H1 (cell line): ENCODE data around the gene REELD1. TPM values are rescaled to one million over a fixed set of nuclear protein-coding genes. Genes with fewer than 3 reads are reported as not detected.

Experiments used
- CTCF ChIA-PET: fragments of 300-600 bp; sonication (Branson Sonifier 250); formaldehyde crosslinking; loops from one replicate; lab custom pipeline; 2021; ENCODE audit not compliant: partially characterized antibody; lab: Charles Lee
- POLR2A ChIA-PET: fragments of 300-600 bp; sonication (Branson Sonifier 250); formaldehyde crosslinking; loops from one replicate; lab custom pipeline; 2021; ENCODE audit warnings: inconsistent platforms; ENCODE audit not compliant: partially characterized antibody; lab: Charles Lee
- DNase-seq, 2 experiments: peaks; one replicate each; pipeline versions ENCODE4 v3.0.0 to v3.0.0-alpha.2; 2010 to 2022; ENCODE audit warnings: low spot score in 2 of 2, low read depth in 1 of 2, mixed read lengths in 1 of 2
- FAIRE-seq: peaks from 2 replicates; lab custom pipeline; 2011; peaks lifted over from hg19 to GRCh38; lab: Jason Lieb, UNC
- H2AFZ ChIP-seq: 2 replicates; pipeline ENCODE4 v1.8.1; 2012; ENCODE audit warnings: low read length, inconsistent platforms
- H2AK5ac ChIP-seq: 2 replicates; pipeline ENCODE4 v1.6.1; 2013; ENCODE audit warnings: low read depth, low read length
- H2BK120ac ChIP-seq: replicated peaks from 2 replicates; pipeline ENCODE3; 2013; ENCODE audit warnings: low read depth, low read length, inconsistent platforms
- H2BK12ac ChIP-seq: 2 replicates; pipeline ENCODE4 v1.6.1; 2013; ENCODE audit warnings: low read depth, low read length
- H2BK15ac ChIP-seq: 2 replicates; pipeline ENCODE4 v1.6.1; 2013; ENCODE audit warnings: low read length
- H2BK20ac ChIP-seq: 2 replicates; pipeline ENCODE4 v1.6.1; 2013; ENCODE audit warnings: low read length
- H2BK5ac ChIP-seq: 2 replicates; pipeline ENCODE4 v1.6.1; 2013; ENCODE audit warnings: low read depth, low read length
- H3K14ac ChIP-seq: 2 replicates; pipeline ENCODE4 v1.6.1; 2013; ENCODE audit warnings: inconsistent platforms; ENCODE audit not compliant: insufficient read length
- H3K18ac ChIP-seq: 2 replicates; pipeline ENCODE4 v1.6.1; 2013; ENCODE audit warnings: low read length; ENCODE audit errors: extremely low read depth
- H3K23ac ChIP-seq: 2 replicates; pipeline ENCODE4 v1.6.1; 2013; ENCODE audit warnings: inconsistent platforms; ENCODE audit not compliant: insufficient read length
- H3K23me2 ChIP-seq: 2 replicates; pipeline ENCODE4 v1.6.1; 2013; ENCODE audit warnings: low read depth, low read length
- H3K27ac ChIP-seq: 2 replicates; pipeline ENCODE4 v1.6.1; 2011; ENCODE audit warnings: low read depth, low read length, inconsistent platforms
- H3K27me3 ChIP-seq, 4 experiments: replicated peaks in 1 of 4; 1 replicate in 1 of 4; 2 replicates in 3 of 4; pipeline versions ENCODE4 v1.6.1 to v1.8.1; 2011 to 2013; ENCODE audit warnings: low read length in 3 of 4, mild to moderate bottlenecking in 3 of 4, inconsistent platforms in 2 of 4, mixed read lengths in 2 of 4, moderate library complexity in 1 of 4; ENCODE audit not compliant: control insufficient read depth in 3 of 4, insufficient read depth in 3 of 4; ENCODE audit errors: extremely low read depth in 1 of 4
- H3K36me3 ChIP-seq, 4 experiments: 2 replicates each; pipeline versions ENCODE4 v1.6.1 to v1.8.1; 2011 to 2013; ENCODE audit warnings: mild to moderate bottlenecking in 4 of 4, low read length in 3 of 4, moderate library complexity in 2 of 4, control low read depth in 1 of 4, inconsistent platforms in 1 of 4; ENCODE audit not compliant: insufficient read depth in 4 of 4, control insufficient read depth in 2 of 4
- H3K4ac ChIP-seq: replicated peaks from 2 replicates; pipeline ENCODE3; 2013; ENCODE audit warnings: low read length, low read depth, mixed read lengths, inconsistent platforms; ENCODE audit not compliant: insufficient read length
- H3K4me1 ChIP-seq, 4 experiments: replicated peaks in 1 of 4; 1 replicate in 1 of 4; 2 replicates in 3 of 4; pipeline versions ENCODE4 v1.6.1 to v1.8.1; 2011 to 2013; ENCODE audit warnings: low read length in 3 of 4, inconsistent platforms in 2 of 4, mixed read lengths in 1 of 4; ENCODE audit not compliant: insufficient read depth in 4 of 4, control insufficient read depth in 3 of 4
- H3K4me2 ChIP-seq, 2 experiments: 2 replicates each; pipeline versions ENCODE4 v1.6.1 to v1.8.1; 2011 to 2013; ENCODE audit warnings: low read depth in 2 of 2, low read length in 2 of 2, control low read depth in 1 of 2, inconsistent platforms in 1 of 2, mild to moderate bottlenecking in 1 of 2; ENCODE audit not compliant: insufficient read depth in 1 of 2
- H3K4me3 ChIP-seq, 4 experiments: fragments of 200-600, 300-600 bp in 1 of 4; sonication (generic), shearing (Covaris generic), sonication (Bioruptor Twin) in 1 of 4; 2 replicates each; pipeline versions ENCODE4 v1.5.1 to v1.8.1; 2011 to 2016; ENCODE audit warnings: low read length in 4 of 4, low read depth in 3 of 4, control low read depth in 2 of 4, inconsistent platforms in 2 of 4, mild to moderate bottlenecking in 2 of 4, mixed read lengths in 1 of 4, moderate library complexity in 1 of 4; ENCODE audit not compliant: insufficient read depth in 2 of 4; ENCODE audit errors: extremely low read depth in 1 of 4
- H3K56ac ChIP-seq: replicated peaks from 2 replicates; pipeline ENCODE3; 2013; ENCODE audit warnings: low read depth, mild to moderate bottlenecking, mixed read lengths, low read length, inconsistent platforms; ENCODE audit not compliant: insufficient read length
- H3K79me1 ChIP-seq: 2 replicates; pipeline ENCODE4 v1.6.1; 2013; ENCODE audit warnings: low read depth, low read length, control low read depth
- H3K79me2 ChIP-seq, 2 experiments: 2 replicates each; pipeline versions ENCODE4 v1.6.1 to v1.8.1; 2012 to 2013; ENCODE audit warnings: low read length in 2 of 2, mild to moderate bottlenecking in 2 of 2, inconsistent platforms in 1 of 2; ENCODE audit not compliant: insufficient read depth in 2 of 2, control insufficient read depth in 1 of 2
- H3K9ac ChIP-seq, 4 experiments: replicated peaks in 1 of 4; 1 replicate in 1 of 4; 2 replicates in 3 of 4; pipeline versions ENCODE4 v1.6.1 to v1.8.1; 2011 to 2013; ENCODE audit warnings: low read depth in 3 of 4, low read length in 3 of 4, control low read depth in 2 of 4, mild to moderate bottlenecking in 2 of 4, moderate library complexity in 2 of 4, inconsistent platforms in 1 of 4; ENCODE audit errors: extremely low read depth in 1 of 4
- H3K9me3 ChIP-seq, 2 experiments: 2 replicates each; pipeline versions ENCODE4 v1.6.1 to v1.8.1; 2012 to 2013; ENCODE audit warnings: mild to moderate bottlenecking in 2 of 2, moderate library complexity in 2 of 2, control low read depth in 1 of 2, inconsistent platforms in 1 of 2, low read depth in 1 of 2, low read length in 1 of 2, mixed read lengths in 1 of 2; ENCODE audit not compliant: insufficient read depth in 2 of 2
- H4K20me1 ChIP-seq, 2 experiments: replicated peaks in 1 of 2; 2 replicates each; pipeline versions ENCODE3 to v1.8.1; 2011 to 2013; ENCODE audit warnings: inconsistent platforms in 2 of 2, low read length in 2 of 2, mild to moderate bottlenecking in 1 of 2; ENCODE audit not compliant: insufficient read depth in 2 of 2, control insufficient read depth in 1 of 2
- H4K5ac ChIP-seq: 2 replicates; pipeline ENCODE4 v1.6.1; 2013; ENCODE audit warnings: low read length, low read depth, mixed read lengths, inconsistent platforms; ENCODE audit not compliant: insufficient read length
- H4K8ac ChIP-seq: 2 replicates; pipeline ENCODE4 v1.8.0; 2013; ENCODE audit warnings: mild to moderate bottlenecking, moderate library complexity, low read length, inconsistent platforms; ENCODE audit not compliant: insufficient read depth; ENCODE audit errors: extremely low read depth
- H4K91ac ChIP-seq: replicated peaks from 2 replicates; pipeline ENCODE3; 2013; ENCODE audit warnings: low read length, mixed read lengths, inconsistent platforms; ENCODE audit not compliant: insufficient read length
- ATF3 ChIP-seq: IDR thresholded peaks from 2 replicates; pipeline ENCODE4 v1.6.1; 2011; ENCODE audit warnings: low read depth, mild to moderate bottlenecking, low read length; ENCODE audit not compliant: insufficient read depth
- BCL11A ChIP-seq, 2 experiments: IDR thresholded peaks; one replicate each; pipeline ENCODE4 v1.6.1; 2011; ENCODE audit warnings: low read depth in 2 of 2, low read length in 2 of 2, mild to moderate bottlenecking in 2 of 2
- CTCF ChIP-seq, 3 experiments: IDR thresholded peaks; 1 replicate in 2 of 3; 2 replicates in 1 of 3; pipeline versions ENCODE4 v1.5.1 to v1.6.1; 2011; ENCODE audit warnings: low read length in 3 of 3, mild to moderate bottlenecking in 3 of 3, inconsistent platforms in 2 of 3, low read depth in 1 of 3, moderate library complexity in 1 of 3; ENCODE audit not compliant: insufficient read depth in 1 of 3; ENCODE audit errors: control extremely low read depth in 1 of 3
- FOSL1 ChIP-seq: IDR thresholded peaks from 2 replicates; pipeline ENCODE4 v1.6.1; 2011; ENCODE audit warnings: mild to moderate bottlenecking, low read depth, low read length, moderate library complexity; ENCODE audit not compliant: insufficient read depth
- RAD21 ChIP-seq, 2 experiments: IDR thresholded peaks in 1 of 2; conservative IDR thresholded peaks in 1 of 2; 2 replicates each; pipeline ENCODE4 v1.6.1; 2011; ENCODE audit warnings: low read depth in 2 of 2, low read length in 2 of 2, improper control_type of control experiment in 1 of 2, inconsistent platforms in 1 of 2, mild to moderate bottlenecking in 1 of 2, moderate library complexity in 1 of 2
- TCF12 ChIP-seq: IDR thresholded peaks from 2 replicates; pipeline ENCODE4 v1.6.1; 2011; ENCODE audit warnings: low read depth, mild to moderate bottlenecking, low read length
- TEAD4 ChIP-seq: IDR thresholded peaks from 2 replicates; pipeline ENCODE4 v1.6.1; 2012; ENCODE audit warnings: low read depth, low read length, inconsistent platforms, mixed read lengths
- YY1 ChIP-seq: IDR thresholded peaks from 2 replicates; pipeline ENCODE4 v1.6.1; 2011; ENCODE audit warnings: low read depth, mild to moderate bottlenecking, low read length
- WGBS, 2 experiments: shearing (Covaris generic) in 1 of 2; methylation state at CpG; one replicate each; pipeline versions ENCODE4 v1.1.6 to v1.1.7; 2013 to 2015; ENCODE audit warnings: low lambda C conversion rate in 2 of 2, mixed read lengths in 2 of 2, inconsistent platforms in 1 of 2, low coverage in 1 of 2, missing lambda C conversion rate in 1 of 2; ENCODE audit not compliant: insufficient replicate concordance in 2 of 2, insufficient coverage in 1 of 2, insufficient read length in 1 of 2; ENCODE audit errors: extremely low coverage in 1 of 2, missing lambda C conversion rate in 1 of 2; 5-methylcytosine and 5-hydroxymethylcytosine counted together
- polyA plus RNA-seq, 7 experiments: library from polyadenylated mRNA; depleted of rRNA in 3 of 7; stranded (reverse) in 5 of 7; unstranded in 2 of 7; fragments of >200 nt in 5 of 7; fragments of 200-250 nt in 2 of 7; gene quantifications; 1 replicate in 5 of 7; 2 replicates in 1 of 7; 4 replicates in 1 of 7; pipeline versions ENCODE4 v1.2.1 to v1.2.3, GENCODE V29; 2011 to 2013; ENCODE audit warnings: missing spikeins in 2 of 7, mixed read lengths in 2 of 7
- total RNA-seq: library from RNA; stranded (reverse); fragmentation: NEBNext Ultra II Directional; extraction: Animal tissue kit (Norgen Biotek cat#: 25700); gene quantifications from 2 replicates; pipeline ENCODE4 v1.2.1, GENCODE V29; 2021

Gene REELD1
- total and polyA plus RNA-seq, 2 of the 8 experiments (the other 6 are each of a cell fraction or from before 2014, with no cell fraction given), result 0.03 TPM; not detected in 1

- Histone ChIP-seq H3K4me2 (peak overlapping the region in 1 of 2 experiments; percentile 23; a peak in 3 of 4 replicates), H3K9ac (no peak overlapping the region), H4K5ac (no peak overlapping the region), H4K20me1 (no peaks in the 10 kb centered on the region), H3K23ac (no peak overlapping the region), H3K23me2 (no peaks in the 10 kb centered on the region), H3K79me1 (no peaks in the 10 kb centered on the region), H2BK12ac (no peak overlapping the region), H2BK15ac (peak overlapping the region; percentile 47; the same call in 1 of the 2 replicates), H3K14ac (no peak overlapping the region), H3K79me2 (no peaks in the 10 kb centered on the region), H3K4me1 (peaks cover 0 to 3% (median 0%) of the 10 kb centered on the region in 4 experiments; a peak in 1 of 7 replicates), H4K91ac (peak overlapping the region; percentile 17), H3K36me3 (no peaks in the 10 kb centered on the region), H3K9me3 (no peaks in the 10 kb centered on the region), H3K4ac (no peak overlapping the region), H2BK20ac (no peak overlapping the region), H2AFZ (peak overlapping the region; percentile 70; the same call in 1 of the 2 replicates), H2BK5ac (no peak overlapping the region), H3K27ac (no peak overlapping the region), H3K27me3 (no peaks in the 10 kb centered on the region), H4K8ac (peak overlapping the region; percentile 85; the same call in 1 of the 2 replicates), H3K4me3 (no peak overlapping the region; a peak in 1 of 8 replicates), H2AK5ac (no peak overlapping the region), H2BK120ac (no peak overlapping the region), H3K18ac (no peak overlapping the region), H3K56ac (no peak overlapping the region)
- WGBS, 2 experiments, result 60% methylated on average over 24 of the region's 24 CpGs; no CpG with 5 or more reads in 1 of the 2 experiments
- CTCF ChIA-PET, result interaction anchor here (0.5 to 2.8 kb wide), 16 partner anchors 9 to 1206 kb away, joined by 3 to 22 read pairs (median 4); no protein-coding TSS in a partner anchor
- peak; percentile 36 to 90 for DNase-seq
- no peak for FAIRE-seq
- POLR2A ChIA-PET, result no interaction called here
- TF ChIP-seq FOSL1 (no peak), RAD21 (IDR thresholded peaks at IDR 0.05 in 1 of 2, conservative IDR thresholded peaks at IDR 0.05 in 1 of 2; ENCODE audit: low read depth in 2 of 2, low read length in 2 of 2) (peak; percentile 57 to 62), BCL11A (IDR thresholded peaks at IDR 0.05; ENCODE audit: low read depth in 2 of 2, low read length in 2 of 2) (no peak), TEAD4 (no peak), TCF12 (no peak), ATF3 (no peak), CTCF (IDR thresholded peaks at IDR 0.05; ENCODE audit: control extremely low read depth in 1 of 3, insufficient read depth in 1 of 3, low read depth in 1 of 3, low read length in 3 of 3) (peak; percentile 69 to 91 (median 86)), YY1 (no peak)
Observed at GRCh38 chr4:146243141-146243882, 29.0 kb downstream of the REELD1 start.
